Spleen (tissue), 7 donors: Measurements from ENCODE around the gene IL32.

Experiments
- POLR2A ChIP-seq, 3 donors: fragments of 450-650 bp; IDR thresholded peaks; one replicate each; pipeline ENCODE4 v1.5.1; 2017; ENCODE audit warnings: antibody characterized with exemption in 3 of 3, mild to moderate bottlenecking in 1 of 3
- POLR2AphosphoS5 ChIP-seq, 3 donors: sonication (generic); formaldehyde crosslinking; IDR thresholded peaks; one replicate each; pipeline ENCODE4 v1.5.1; 2017; ENCODE audit warnings: antibody characterized with exemption in 3 of 3
- TF ChIP-seq, protein P1 (sequence below), 11 experiments: fragments of 200-600 bp in 7 of 11; fragments of 450-650 bp in 4 of 11; sonication (generic) in 4 of 11; IDR thresholded peaks in 8 of 11; conservative IDR thresholded peaks in 3 of 11; 1 replicate in 7 of 11; 2 replicates in 4 of 11; pipeline versions ENCODE4 v1.4.0 to v1.8.0; 2016 to 2021; ENCODE audit warnings: antibody characterized with exemption in 11 of 11, inconsistent platforms in 4 of 11, mild to moderate bottlenecking in 1 of 11
- donor health status: DM: no; HTN: no; CAD: no; lungs with moderate emphysema.
- donor health status: DM: no; HTN: no; CAD: no.
- donor health status: DM: no; HTN: no; CAD: no.

DNA sequence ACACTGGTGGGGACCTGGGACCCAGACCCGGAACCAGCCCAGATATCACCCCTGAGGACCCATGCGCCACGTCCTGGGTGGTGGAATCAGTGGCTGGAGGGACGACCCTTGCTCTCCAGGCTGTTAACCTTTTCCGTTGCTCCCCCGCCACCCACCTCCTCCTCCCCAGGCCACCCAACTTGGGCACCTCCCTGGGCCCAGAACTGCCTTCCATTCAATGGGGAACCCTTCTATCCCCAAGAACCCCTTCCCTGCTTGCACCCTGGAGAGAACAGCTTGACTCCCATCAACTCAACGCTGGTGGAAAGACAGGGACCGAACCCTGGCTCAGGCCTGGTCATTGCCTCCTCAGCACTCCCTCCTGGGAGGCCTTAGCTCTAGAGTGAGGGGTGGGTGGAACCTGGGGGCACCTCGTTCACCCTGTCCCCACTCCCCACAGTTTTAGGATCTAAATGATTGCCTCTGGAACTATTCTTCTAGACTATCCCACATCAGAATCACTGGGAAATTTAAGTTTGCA is 5.7 kb upstream of the IL32 start:
- TF ChIP-seq, protein P1, sequence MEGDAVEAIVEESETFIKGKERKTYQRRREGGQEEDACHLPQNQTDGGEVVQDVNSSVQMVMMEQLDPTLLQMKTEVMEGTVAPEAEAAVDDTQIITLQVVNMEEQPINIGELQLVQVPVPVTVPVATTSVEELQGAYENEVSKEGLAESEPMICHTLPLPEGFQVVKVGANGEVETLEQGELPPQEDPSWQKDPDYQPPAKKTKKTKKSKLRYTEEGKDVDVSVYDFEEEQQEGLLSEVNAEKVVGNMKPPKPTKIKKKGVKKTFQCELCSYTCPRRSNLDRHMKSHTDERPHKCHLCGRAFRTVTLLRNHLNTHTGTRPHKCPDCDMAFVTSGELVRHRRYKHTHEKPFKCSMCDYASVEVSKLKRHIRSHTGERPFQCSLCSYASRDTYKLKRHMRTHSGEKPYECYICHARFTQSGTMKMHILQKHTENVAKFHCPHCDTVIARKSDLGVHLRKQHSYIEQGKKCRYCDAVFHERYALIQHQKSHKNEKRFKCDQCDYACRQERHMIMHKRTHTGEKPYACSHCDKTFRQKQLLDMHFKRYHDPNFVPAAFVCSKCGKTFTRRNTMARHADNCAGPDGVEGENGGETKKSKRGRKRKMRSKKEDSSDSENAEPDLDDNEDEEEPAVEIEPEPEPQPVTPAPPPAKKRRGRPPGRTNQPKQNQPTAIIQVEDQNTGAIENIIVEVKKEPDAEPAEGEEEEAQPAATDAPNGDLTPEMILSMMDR (IDR thresholded peaks at IDR 0.05 in 8 of 11, conservative IDR thresholded peaks at IDR 0.05 in 3 of 11) = no peak
- TF ChIP-seq POLR2AphosphoS5 (IDR thresholded peaks at IDR 0.05) (no peak), POLR2A (IDR thresholded peaks at IDR 0.05) (no peak)
